Urinary bladder (tissue), 4 donors: ENCODE results near the gene CDKN3. TPM values are rescaled to one million over a fixed set of nuclear protein-coding genes. Genes with fewer than 3 reads are reported as not detected.
"Not testable (repeated sequence)": the region's sequence is repeated elsewhere in the genome, so short reads cannot be mapped to it uniquely, and the experiment has no call there.

Source experiments
- DNase-seq: peaks from one replicate; pipeline ENCODE4 v3.0.0-alpha.2; 2015; ENCODE audit errors: extremely low spot score
- H3K27ac ChIP-seq: one replicate; pipeline ENCODE4 v1.5.1; 2013; ENCODE audit warnings: low read depth, mild to moderate bottlenecking, moderate library complexity
- H3K36me3 ChIP-seq: one replicate; pipeline ENCODE4 v1.6.1; 2013; ENCODE audit warnings: mild to moderate bottlenecking, moderate library complexity; ENCODE audit not compliant: insufficient read depth
- H3K4me1 ChIP-seq: one replicate; pipeline ENCODE4 v1.6.1; 2013; ENCODE audit warnings: mild to moderate bottlenecking, moderate library complexity; ENCODE audit not compliant: insufficient read depth
- H3K4me3 ChIP-seq: one replicate; pipeline ENCODE4 v1.5.1; 2013; ENCODE audit warnings: low read depth, low read length
- WGBS: extraction: QIAGEN DNeasy Blood & Tissue Kit; methylation state at CpG from one replicate; pipeline ENCODE4 v1.1.7; 2013; 5-methylcytosine and 5-hydroxymethylcytosine counted together
- polyA plus RNA-seq: library from polyadenylated mRNA; stranded (reverse); fragments of 200-250 nt; gene quantifications from one replicate; pipeline ENCODE4 v1.2.3, GENCODE V29; 2013
- total RNA-seq: library from RNA; depleted of rRNA; stranded (reverse); fragments of >200 nt; gene quantifications from one replicate; pipeline ENCODE4 v1.2.3, GENCODE V29; 2014
- donor health status: healthy with polysubstance abuse.
- donor health status: healthy.

CDKN3 gene
- total and polyA plus RNA-seq, 2 donors, result 3.6 to 25.4 TPM

DNA sequence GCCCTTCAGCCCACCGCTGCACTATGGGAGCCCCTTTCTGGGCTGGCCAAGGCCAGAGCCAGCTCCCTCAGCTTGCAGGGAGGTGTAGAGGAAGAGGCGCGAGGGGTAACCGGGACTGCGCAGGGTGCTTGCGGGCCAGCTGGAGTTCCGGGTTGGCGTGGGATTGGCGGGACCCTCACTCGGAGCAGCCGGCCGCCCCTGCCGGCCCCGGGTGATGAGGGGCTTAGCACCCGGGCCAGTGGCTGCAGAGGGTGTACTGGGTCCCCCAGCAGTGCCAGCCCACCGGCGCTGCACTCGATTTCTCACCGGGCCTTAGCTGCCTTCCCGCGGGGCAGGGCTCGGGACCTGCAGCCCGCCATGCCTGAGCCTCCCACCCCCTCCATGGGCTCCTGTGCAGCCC, 46.2 kb downstream of the CDKN3 start:
- H3K27ac ChIP-seq, H3K4me3 ChIP-seq, H3K4me1 ChIP-seq: not testable (repeated sequence)

DNA sequence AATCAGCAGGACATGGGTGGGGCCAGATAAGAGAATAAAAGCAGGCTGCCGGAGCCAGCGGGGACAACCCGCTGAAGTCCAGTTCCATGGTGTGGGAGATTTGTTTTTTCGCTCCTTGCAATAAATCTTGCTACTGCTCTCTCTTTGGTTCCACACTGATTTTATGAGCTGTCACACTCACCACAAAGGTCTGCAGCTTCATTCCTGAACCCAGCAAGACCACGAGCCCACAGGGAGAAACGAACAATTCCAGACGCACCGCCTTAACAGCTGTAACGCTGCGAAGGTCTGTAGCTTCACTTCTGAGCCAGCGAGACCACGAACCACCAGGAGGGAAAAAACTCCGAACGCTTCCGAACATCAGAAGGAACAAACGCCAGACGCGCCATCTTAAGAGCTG, 47.2 kb downstream of the CDKN3 start:
- Histone ChIP-seq H3K4me1 (no peaks in the 10 kb centered on the region), H3K36me3 (no peaks in the 10 kb centered on the region), H3K27ac (no peak overlapping the region), H3K4me3 (no peak overlapping the region)
- DNase-seq, result no peak
- WGBS, result 70% methylated on average over 18 of the region's 18 CpGs

More for the DNA sequence above, 46.2 kb downstream of the CDKN3 start:
- DNase-seq, H3K36me3 ChIP-seq: not testable (repeated sequence)
- WGBS, result 97% methylated on average over 17 of the region's 23 CpGs

DNA sequence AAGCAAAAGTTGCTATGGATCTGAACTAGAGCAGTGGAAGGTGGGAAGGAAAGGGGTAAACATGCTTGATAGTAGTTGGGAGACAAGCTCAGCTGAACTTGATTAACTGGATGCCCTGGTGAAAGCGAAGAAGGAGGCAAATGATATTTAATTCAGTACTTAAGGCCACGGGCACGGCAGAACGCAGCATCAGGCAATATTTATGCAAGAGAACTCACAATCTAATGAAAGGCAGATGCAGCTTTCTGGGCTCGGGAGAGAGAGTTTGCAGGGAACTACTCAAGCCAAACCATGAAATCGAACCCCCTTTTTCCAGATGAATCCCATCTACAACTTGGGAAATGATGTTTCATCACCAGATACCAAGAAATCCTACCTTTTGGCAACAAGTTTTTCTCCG, 47.9 kb downstream of the CDKN3 start:
- 67% methylated on average over 7 of the region's 7 CpGs for WGBS
- Histone ChIP-seq H3K27ac (no peak overlapping the region), H3K36me3 (no peaks in the 10 kb centered on the region), H3K4me1 (no peaks in the 10 kb centered on the region), H3K4me3 (no peak overlapping the region)
- no peak for DNase-seq

DNA sequence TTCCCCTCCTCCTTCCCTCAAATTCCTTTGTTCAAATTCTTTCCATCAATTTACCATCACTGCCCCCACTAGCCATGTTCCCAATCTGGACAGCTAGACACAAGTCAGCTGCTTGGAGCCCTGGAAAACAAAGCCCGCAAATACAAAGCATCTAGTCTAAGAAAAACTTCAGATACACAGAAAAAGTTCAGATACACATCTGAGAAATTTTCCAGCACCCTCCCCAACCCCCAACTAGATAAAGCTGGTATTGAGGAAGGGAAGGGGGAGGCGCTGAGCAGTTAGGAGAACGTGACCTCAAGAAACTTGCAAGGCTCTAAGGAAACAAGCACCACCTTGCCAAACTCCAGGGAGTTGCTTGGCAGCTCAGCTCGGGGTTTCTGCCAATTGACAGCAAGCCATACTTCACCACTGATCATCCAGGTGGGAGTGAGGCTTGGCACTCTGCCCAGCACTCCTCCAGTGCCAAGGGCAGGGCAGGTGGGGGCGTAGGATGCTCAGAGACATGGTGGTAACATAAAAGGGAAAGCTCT, 49.4 kb downstream of the CDKN3 start:
- H3K4me3 ChIP-seq, result no peak overlapping the region
- no peak overlapping the region for H3K27ac ChIP-seq
- 15% methylated on average over 5 of the region's 5 CpGs for whole genome bisulfite sequencing
- no peaks in the 10 kb centered on the region for H3K4me1 ChIP-seq
- no peaks in the 10 kb centered on the region for H3K36me3 ChIP-seq
- no peak for DNase-seq

DNA sequence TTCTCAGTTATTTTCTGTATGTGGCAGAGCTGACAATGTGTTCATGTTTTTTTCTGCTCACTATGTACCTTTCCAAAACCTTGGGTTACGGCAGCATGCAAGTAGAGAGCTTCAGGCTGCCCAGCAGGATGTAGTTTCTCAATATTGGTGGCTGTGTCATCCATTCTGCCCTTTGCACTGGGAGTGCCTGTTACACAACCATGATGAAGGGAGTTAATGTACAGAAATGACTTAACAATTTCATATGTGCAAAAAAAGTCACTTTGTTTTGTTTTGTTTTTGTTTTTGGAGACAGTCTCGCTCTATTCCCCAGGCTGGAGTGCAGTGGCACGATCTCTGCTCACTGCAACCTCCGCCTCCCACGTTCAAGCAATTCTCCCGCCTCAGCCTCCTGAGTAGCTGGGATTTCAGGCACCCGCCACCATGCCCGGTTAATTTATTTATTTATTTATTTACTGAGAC, 50.5 kb downstream of the CDKN3 start:
- H3K27ac ChIP-seq, result no peak overlapping the region
- 94% methylated on average over 8 of the region's 8 CpGs for WGBS
- no peak overlapping the region for H3K4me3 ChIP-seq
- no peaks in the 10 kb centered on the region for H3K36me3 ChIP-seq
- no peaks in the 10 kb centered on the region for H3K4me1 ChIP-seq
- no peak for DNase-seq

DNA sequence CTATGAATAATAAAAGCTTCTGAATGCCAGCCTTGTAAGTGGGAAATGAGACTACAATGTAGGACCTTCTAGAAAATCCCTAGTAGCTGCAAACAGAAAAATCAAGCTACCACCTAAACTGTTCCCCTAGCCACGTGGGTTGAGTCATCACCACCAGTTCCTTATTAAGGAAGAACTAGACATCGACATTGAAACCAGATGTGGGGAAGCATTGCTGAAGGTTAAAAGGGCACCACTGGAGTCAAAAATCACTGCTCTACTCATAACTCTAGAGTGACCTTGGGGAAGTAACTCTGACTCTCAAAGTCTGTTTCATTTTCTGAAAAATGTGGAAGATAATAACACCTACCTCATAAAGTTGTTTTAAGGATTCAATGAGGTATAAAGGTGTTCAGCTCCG, 53.7 kb downstream of the CDKN3 start:
- no peak overlapping the region for H3K4me3 ChIP-seq
- 44% methylated on average over 3 of the region's 3 CpGs for WGBS
- no peaks in the 10 kb centered on the region for H3K36me3 ChIP-seq
- DNase-seq, result no peak
- no peaks in the 10 kb centered on the region for H3K4me1 ChIP-seq
- no peak overlapping the region for H3K27ac ChIP-seq

DNA sequence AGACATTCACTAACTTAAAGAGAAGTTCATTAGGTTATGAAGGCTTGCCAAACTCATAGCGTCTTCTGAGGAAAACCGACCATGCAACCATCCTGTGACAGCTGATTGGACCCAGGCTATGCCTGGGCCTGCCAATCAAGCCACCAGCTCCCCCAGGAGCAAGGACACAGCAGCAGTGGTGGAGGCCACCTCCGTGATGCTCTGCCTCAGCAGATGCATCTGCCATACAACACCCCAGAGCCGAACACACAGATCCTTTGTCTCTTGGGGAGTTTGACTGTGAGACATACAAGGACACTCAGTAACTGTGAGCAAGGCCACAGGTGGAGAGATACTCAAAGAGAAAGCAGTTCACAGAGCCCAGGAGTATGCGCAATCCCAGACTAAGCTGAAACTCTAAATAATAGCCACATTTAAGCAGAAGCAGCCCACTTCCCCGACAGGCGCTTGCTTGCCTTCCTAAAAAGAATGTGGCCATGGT, 54.4 kb downstream of the CDKN3 start:
- H3K27ac ChIP-seq, result no peak overlapping the region
- H3K4me3 ChIP-seq, result no peak overlapping the region
- H3K4me1 ChIP-seq, result no peaks in the 10 kb centered on the region
- no peaks in the 10 kb centered on the region for H3K36me3 ChIP-seq
- 89% methylated on average over 7 of the region's 7 CpGs for WGBS
- no peak for DNase-seq

DNA sequence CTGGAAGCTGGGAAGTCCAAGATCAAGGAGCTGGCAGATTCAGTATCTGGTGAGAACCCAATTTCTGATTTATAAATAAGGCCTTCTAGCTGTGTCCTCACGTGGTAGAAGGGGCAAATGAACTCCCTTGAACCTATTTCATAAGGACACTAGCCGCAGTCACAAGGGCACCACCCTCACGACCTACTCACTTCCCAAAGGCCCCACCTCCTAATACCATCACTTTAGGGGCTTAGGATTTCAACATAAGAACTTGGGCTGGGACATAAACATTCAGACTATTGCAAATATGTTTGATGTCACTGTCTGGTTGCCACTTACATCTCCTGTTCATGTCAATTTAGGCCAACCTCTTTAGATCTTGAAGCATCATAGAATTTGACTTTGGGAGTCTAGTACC, 55.2 kb downstream of the CDKN3 start:
- no peaks in the 10 kb centered on the region for H3K4me1 ChIP-seq
- H3K4me3 ChIP-seq, result no peak overlapping the region
- 80% methylated on average over 3 of the region's 3 CpGs for WGBS
- no peak for DNase-seq
- H3K36me3 ChIP-seq, result no peaks in the 10 kb centered on the region
- no peak overlapping the region for H3K27ac ChIP-seq

DNA sequence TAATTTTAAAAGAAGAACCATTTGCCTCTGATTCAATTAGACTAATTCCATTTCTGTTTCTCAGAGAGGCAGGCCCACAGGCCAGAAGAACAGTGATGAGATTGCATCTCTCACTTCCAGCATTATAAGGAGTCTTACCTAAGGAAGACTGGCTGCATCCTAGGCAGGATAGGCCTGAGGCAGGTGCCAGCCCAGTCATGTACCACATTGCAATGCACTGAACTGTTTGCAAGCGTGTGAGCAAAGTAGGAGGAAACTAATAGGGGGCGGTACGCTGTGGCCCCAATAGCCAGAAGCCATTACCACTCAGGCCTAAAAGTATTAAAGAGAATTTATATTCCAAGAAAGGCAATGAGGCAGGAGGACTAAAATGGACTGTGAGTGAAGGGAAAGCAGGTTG, 56.4 kb downstream of the CDKN3 start:
- WGBS, result 96% methylated on average over 3 of the region's 3 CpGs
- Histone ChIP-seq H3K36me3 (no peaks in the 10 kb centered on the region), H3K4me1 (no peaks in the 10 kb centered on the region), H3K4me3 (no peak overlapping the region), H3K27ac (no peak overlapping the region)
- DNase-seq, result no peak

DNA sequence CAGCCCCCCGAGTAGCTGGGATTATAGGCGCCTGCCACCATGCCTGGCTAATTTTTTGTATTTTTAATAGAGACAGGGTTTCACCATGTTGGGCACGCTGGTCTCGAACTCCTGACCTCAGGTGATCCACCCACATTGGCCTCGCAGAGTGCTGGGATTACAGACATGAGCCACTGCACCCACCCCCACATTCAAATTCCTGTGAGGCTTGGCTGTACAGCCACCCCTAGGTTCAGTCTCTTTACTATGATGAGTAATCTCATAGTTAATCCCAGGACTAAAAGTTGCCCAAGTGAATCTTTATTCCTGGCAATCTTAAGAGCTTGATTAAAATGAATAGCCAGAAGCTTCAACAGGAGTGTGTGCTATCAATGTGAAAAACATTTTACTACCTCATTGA, 57.2 kb downstream of the CDKN3 start:
- WGBS, result 85% methylated on average over 5 of the region's 5 CpGs
- not testable (repeated sequence) for H3K36me3 ChIP-seq, H3K4me3 ChIP-seq, H3K27ac ChIP-seq, H3K4me1 ChIP-seq, DNase-seq

DNA sequence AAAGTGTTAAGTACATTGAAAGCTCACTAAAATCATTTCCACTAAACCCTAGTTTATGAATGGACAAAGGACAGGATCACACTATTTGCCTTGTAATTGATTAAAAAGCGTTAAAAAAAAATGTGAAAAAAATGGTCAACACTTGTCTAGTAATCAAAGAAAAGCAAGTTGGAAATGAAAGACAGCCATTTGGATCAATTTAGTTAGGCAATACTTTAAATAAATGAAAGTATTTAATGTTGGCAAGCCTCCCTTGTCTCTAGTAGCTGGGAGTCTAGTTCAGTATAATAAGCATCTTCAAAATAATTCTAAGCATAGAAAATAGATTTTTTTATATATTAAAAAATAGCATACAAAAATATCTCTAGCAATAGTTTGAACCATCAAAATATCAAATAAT, 58.6 kb downstream of the CDKN3 start:
- Histone ChIP-seq H3K27ac (no peak overlapping the region), H3K4me1 (no peaks in the 10 kb centered on the region), H3K36me3 (no peaks in the 10 kb centered on the region), H3K4me3 (no peak overlapping the region)
- 95% methylated on average over 1 of the region's 1 CpG for whole genome bisulfite sequencing
- no peak for DNase-seq

DNA sequence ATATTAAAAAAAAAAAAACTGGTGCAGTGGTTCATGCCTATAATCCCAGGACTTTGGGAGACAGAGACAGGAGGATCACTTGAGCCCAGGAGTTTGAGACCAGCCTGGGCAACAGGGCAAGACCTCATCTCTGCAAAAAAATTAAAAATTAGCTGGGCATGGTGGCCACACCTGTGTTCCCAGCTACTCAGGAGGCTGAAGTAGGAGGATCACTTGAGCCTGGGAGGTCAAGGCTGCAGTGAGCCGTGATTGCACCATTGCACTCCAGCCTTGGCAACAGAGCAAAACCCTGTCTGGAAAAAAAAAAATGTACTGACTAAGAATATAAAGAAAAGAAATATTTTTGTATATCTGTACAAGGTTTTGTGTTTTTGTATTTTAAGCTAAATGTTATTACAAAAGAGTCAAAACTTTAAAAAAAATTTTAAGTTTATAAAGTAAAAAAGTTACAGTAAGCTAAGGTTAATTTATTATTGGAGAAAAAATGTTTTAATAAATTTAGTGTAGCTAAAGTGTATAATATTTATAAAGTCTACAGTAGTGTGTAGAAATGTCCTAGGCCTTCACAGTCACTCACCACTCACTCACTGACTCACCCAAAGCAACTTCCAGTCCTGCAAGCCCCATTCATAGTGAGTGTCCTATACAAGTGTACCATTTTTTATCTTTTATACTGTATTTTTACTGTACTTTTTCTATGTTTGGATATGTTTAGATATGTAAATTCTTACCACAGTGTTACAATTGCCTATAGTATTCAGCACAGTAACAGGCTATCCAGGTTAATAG, 60.2 kb downstream of the CDKN3 start:
- H3K36me3 ChIP-seq, H3K4me1 ChIP-seq, H3K27ac ChIP-seq, H3K4me3 ChIP-seq, DNase-seq: not testable (repeated sequence)
- 96% methylated on average over 1 of the region's 1 CpG for WGBS

DNA sequence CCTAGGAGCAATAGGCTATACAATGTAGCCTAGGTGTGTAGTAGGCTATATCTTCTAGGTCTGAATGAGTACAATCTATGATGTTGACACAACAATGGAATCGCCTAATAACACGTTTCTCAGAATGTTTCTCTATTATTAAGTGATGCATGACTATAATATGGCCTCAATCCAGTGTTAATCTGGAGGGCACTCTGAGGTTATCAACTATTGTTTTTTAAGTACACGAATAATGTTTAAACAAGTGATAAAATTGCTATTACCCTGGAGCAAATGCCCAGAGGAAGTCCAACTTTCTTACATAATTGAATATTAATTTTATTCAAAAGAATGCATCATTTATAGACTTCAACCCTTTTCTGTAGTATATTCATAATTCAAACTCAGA, 60.8 kb downstream of the CDKN3 start:
- Histone ChIP-seq H3K4me3 (no peak overlapping the region), H3K36me3 (no peaks in the 10 kb centered on the region), H3K4me1 (no peaks in the 10 kb centered on the region), H3K27ac (no peak overlapping the region)
- DNase-seq, result no peak
- 61% methylated on average over 3 of the region's 3 CpGs for WGBS

DNA sequence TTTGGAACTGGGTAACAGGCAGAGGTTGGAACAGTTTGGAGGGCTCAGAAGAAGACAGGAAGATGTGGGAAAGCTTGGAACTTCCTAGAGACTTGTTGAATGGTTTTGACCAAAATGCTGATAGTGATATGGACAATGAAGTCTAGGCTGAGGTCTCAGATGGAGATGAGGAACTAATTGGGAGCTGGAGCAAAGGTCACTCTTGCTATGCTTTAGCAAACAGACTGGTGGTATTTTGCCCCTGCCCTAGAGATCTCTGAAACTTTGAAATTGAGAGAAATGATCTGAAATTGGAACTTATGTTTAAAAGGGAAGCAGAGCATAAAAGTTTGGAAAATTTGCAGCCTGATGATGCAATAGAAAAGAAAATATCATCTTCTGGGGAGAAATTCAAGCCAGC, 61.7 kb downstream of the CDKN3 start:
- H3K4me3 ChIP-seq, H3K27ac ChIP-seq, H3K36me3 ChIP-seq, DNase-seq, H3K4me1 ChIP-seq: not testable (repeated sequence)
